HepG2 (cell line): Measurements from ENCODE around the gene ZNF629. TPM values are rescaled to one million over a fixed set of nuclear protein-coding genes. Genes with fewer than 3 reads are reported as not detected.

Experiments used
- ATF6 ChIP-seq: sonication (generic); formaldehyde crosslinking; conservative IDR thresholded peaks from 2 replicates; pipeline ENCODE4 v1.4.0; 2020; ENCODE audit warnings: missing genetic modification reagents
- FOXO1 ChIP-seq: sonication (generic); formaldehyde crosslinking; IDR thresholded peaks from 2 replicates; pipeline ENCODE4 v1.4.0; 2020; ENCODE audit warnings: missing genetic modification reagents
- KMT2B ChIP-seq: IDR thresholded peaks from 2 replicates; pipeline ENCODE4 v1.6.1; 2016; ENCODE audit warnings: missing genetic modification reagents, missing compliant biosample characterization
- MLX ChIP-seq: IDR thresholded peaks from 2 replicates; pipeline ENCODE4 v1.6.1; 2016
- NFATC3 ChIP-seq: sonication (generic); formaldehyde crosslinking; IDR thresholded peaks from 2 replicates; pipeline ENCODE4 v1.5.1; 2020; ENCODE audit warnings: mild to moderate bottlenecking, missing genetic modification reagents
- NFE2L2 ChIP-seq: fragments of 150-350 bp; IDR thresholded peaks from 2 replicates; pipeline ENCODE4 v1.6.1; 2014; ENCODE audit warnings: low read length
- NFKB2 ChIP-seq: sonication (generic); formaldehyde crosslinking; IDR thresholded peaks from 2 replicates; pipeline ENCODE4 v1.4.0; 2020; ENCODE audit warnings: missing genetic modification reagents, borderline replicate concordance
- REPIN1 ChIP-seq: sonication (generic); formaldehyde crosslinking; IDR thresholded peaks from 2 replicates; pipeline ENCODE4 v1.8.0; 2022; ENCODE audit warnings: missing genetic modification reagents, low read depth, mild to moderate bottlenecking, borderline replicate concordance
- REXO4 ChIP-seq: sonication (generic); formaldehyde crosslinking; IDR thresholded peaks from 2 replicates; pipeline ENCODE4 v1.8.0; 2022; ENCODE audit warnings: missing genetic modification reagents, mild to moderate bottlenecking, borderline replicate concordance
- SAFB2 ChIP-seq: sonication (generic); formaldehyde crosslinking; IDR thresholded peaks from 2 replicates; pipeline ENCODE4 v1.5.1; 2020; ENCODE audit warnings: missing genetic modification reagents, low read depth, mild to moderate bottlenecking, borderline replicate concordance
- THAP11 ChIP-seq: IDR thresholded peaks from 2 replicates; pipeline ENCODE4 v1.6.1; 2016; ENCODE audit warnings: missing biosample characterization, missing genetic modification reagents
- ZFP36L1 ChIP-seq: sonication (generic); formaldehyde crosslinking; IDR thresholded peaks from 2 replicates; pipeline ENCODE4 v1.8.0; 2022; ENCODE audit warnings: mild to moderate bottlenecking, missing genetic modification reagents, moderate library complexity
- ZNF180 ChIP-seq: sonication (generic); formaldehyde crosslinking; IDR thresholded peaks from 2 replicates; pipeline ENCODE4 v1.4.0; 2020; ENCODE audit warnings: low read depth, missing genetic modification reagents, borderline replicate concordance
- ZNF234 ChIP-seq: sonication (generic); formaldehyde crosslinking; conservative IDR thresholded peaks from 2 replicates; pipeline ENCODE4 v1.5.1; 2020; ENCODE audit warnings: mild to moderate bottlenecking, missing genetic modification reagents
- ZNF292 ChIP-seq: sonication (generic); formaldehyde crosslinking; IDR thresholded peaks from 2 replicates; pipeline ENCODE4 v1.8.1; 2022; ENCODE audit warnings: mild to moderate bottlenecking, low read depth, missing genetic modification reagents, borderline replicate concordance
- ZNF318 ChIP-seq: sonication (generic); formaldehyde crosslinking; IDR thresholded peaks from 2 replicates; pipeline ENCODE4 v1.4.0; 2020; ENCODE audit warnings: mild to moderate bottlenecking, missing genetic modification reagents
- ZSCAN31 ChIP-seq: sonication (generic); formaldehyde crosslinking; IDR thresholded peaks from 2 replicates; pipeline ENCODE4 v1.5.0; 2020; ENCODE audit warnings: low read depth, mild to moderate bottlenecking, missing genetic modification reagents
- polyA plus RNA-seq, 8 experiments: library from polyadenylated mRNA; depleted of rRNA in 3 of 8; stranded (reverse) in 7 of 8; unstranded in 1 of 8; fragments of >200 nt; fragmentation: Illumina TruSeq in 4 of 8; extraction: Trizol in 4 of 8; gene quantifications; 2 replicates each; pipeline versions ENCODE4 v1.2.1 to v1.2.3, GENCODE V29; 2011 to 2016; ENCODE audit warnings: low read depth in 4 of 8, missing spikeins in 1 of 8, mixed read lengths in 1 of 8; ENCODE audit not compliant: insufficient read depth in 1 of 8
- total RNA-seq, 5 experiments: library from RNA; depleted of rRNA; stranded (reverse); fragments of >200 nt; fragmentation: Illumina TruSeq; extraction: Trizol; gene quantifications; 2 replicates each; pipeline ENCODE4 v1.2.3, GENCODE V29; 2016; ENCODE audit warnings: low read depth in 1 of 5

The ZNF629 gene
- total and polyA plus RNA-seq, 2 of the 13 experiments (the other 11 are each of a cell fraction or from before 2014, with no cell fraction given): 6.1 to 16.5 TPM

GRCh38 chr16:30787613-30788378 lies 791 bp upstream of the ZNF629 start (continued):
- TF ChIP-seq REPIN1 (no peak; the same call in 1 of the 2 replicates), FOXO1 (no peak), REXO4 (CRISPR knock-in tag) (no peak), ZNF234 (CRISPR knock-in tag) (no peak), ZFP36L1 (CRISPR knock-in tag) (peak; percentile 10; the same call in 1 of the 2 replicates), KMT2B (CRISPR knock-in tag) (no peak), ZSCAN31 (CRISPR knock-in tag) (no peak), NFKB2 (CRISPR knock-in tag) (no peak), ZNF318 (CRISPR knock-in tag) (no peak), THAP11 (CRISPR knock-in tag) (no peak), ZNF180 (CRISPR knock-in tag) (no peak), NFE2L2 (0 out of 2 replicates have a peak, but pooled peaks have one; percentile 2), SAFB2 (CRISPR knock-in tag) (peak; percentile 2; the same call in 1 of the 2 replicates), ATF6 (no peak), NFATC3 (CRISPR knock-in tag) (0 out of 2 replicates have a peak, but pooled peaks have one; percentile 89), MLX (CRISPR knock-in tag) (0 out of 2 replicates have a peak, but pooled peaks have one; percentile 27), ZNF292 (CRISPR knock-in tag) (peak; percentile 7; the same call in 1 of the 2 replicates)
